K562 (cell line): Measurements from ENCODE around the gene PPP1R13L.

Experiments
- NFYB ChIP-seq: IDR thresholded peaks from 2 replicates; pipeline ENCODE4 v1.6.1; 2011; ENCODE audit warnings: mild to moderate bottlenecking, moderate library complexity; ENCODE audit not compliant: insufficient read length; ENCODE audit errors: extremely low read depth
- RBBP5 ChIP-seq: fragments of 200-600 bp; sonication (generic); IDR thresholded peaks from 2 replicates; pipeline ENCODE4 v1.6.1; 2012; ENCODE audit warnings: borderline replicate concordance, mild to moderate bottlenecking, low read length, control low read depth, inconsistent platforms; ENCODE audit not compliant: insufficient read depth, poor library complexity, severe bottlenecking
- TF ChIP-seq, protein P1 (sequence below): sonication (generic); formaldehyde crosslinking; IDR thresholded peaks from 2 replicates; pipeline ENCODE4 v1.8.1; 2022; ENCODE audit warnings: missing genetic modification reagents

DNA sequence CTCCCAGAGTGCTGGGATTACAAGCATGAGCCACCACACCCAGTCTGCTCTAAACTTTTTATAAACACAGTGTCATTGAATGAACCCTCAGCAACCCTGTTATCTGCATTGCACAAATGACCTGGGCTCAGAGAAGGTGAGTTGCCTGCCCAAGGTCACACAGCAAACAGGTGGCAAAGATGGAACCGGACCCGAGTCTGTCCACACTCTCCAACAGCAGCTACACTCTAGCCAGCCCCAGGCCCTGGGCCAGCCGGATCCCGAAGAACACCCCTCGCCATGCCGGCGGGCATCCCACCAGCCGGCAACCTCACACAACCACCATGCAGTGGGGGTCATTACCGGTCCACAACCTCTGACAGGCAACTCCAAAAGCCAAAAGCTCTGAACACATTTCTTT lies 49.0 kb downstream of the PPP1R13L start:
- TF ChIP-seq NFYB (no peak), RBBP5 (no peak)
- TF ChIP-seq, protein P1, sequence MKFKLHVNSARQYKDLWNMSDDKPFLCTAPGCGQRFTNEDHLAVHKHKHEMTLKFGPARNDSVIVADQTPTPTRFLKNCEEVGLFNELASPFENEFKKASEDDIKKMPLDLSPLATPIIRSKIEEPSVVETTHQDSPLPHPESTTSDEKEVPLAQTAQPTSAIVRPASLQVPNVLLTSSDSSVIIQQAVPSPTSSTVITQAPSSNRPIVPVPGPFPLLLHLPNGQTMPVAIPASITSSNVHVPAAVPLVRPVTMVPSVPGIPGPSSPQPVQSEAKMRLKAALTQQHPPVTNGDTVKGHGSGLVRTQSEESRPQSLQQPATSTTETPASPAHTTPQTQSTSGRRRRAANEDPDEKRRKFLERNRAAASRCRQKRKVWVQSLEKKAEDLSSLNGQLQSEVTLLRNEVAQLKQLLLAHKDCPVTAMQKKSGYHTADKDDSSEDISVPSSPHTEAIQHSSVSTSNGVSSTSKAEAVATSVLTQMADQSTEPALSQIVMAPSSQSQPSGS (CRISPR knock-in tag), result no peak
